Measurements from ENCODE around the gene TEAD4.

The TEAD4 gene

DNA sequence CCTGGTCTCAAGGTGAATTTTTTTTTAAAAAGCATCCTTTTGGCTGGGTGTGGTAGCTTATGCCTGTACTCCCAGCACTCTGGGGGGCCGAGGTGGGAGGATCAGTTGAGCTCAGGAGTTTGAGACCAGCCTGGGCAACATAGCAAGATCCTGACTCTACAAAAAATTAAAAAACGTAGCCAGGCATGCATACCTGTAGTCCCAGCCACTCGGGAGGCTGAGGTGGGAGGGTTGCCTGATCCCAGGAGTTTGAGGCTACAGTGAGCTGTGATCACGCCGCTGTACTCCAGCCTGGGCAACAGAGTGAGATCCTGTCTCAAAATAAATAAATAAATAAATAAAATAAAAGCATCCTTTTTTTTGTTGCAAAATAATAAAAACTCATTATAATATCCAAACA lies 130.4 kb downstream of the TEAD4 start:
- H3K79me2 ChIP-seq (ENCODE audit: insufficient read depth, low read depth): no peaks in the 10 kb centered on the region
- TF ChIP-seq, protein P1, sequence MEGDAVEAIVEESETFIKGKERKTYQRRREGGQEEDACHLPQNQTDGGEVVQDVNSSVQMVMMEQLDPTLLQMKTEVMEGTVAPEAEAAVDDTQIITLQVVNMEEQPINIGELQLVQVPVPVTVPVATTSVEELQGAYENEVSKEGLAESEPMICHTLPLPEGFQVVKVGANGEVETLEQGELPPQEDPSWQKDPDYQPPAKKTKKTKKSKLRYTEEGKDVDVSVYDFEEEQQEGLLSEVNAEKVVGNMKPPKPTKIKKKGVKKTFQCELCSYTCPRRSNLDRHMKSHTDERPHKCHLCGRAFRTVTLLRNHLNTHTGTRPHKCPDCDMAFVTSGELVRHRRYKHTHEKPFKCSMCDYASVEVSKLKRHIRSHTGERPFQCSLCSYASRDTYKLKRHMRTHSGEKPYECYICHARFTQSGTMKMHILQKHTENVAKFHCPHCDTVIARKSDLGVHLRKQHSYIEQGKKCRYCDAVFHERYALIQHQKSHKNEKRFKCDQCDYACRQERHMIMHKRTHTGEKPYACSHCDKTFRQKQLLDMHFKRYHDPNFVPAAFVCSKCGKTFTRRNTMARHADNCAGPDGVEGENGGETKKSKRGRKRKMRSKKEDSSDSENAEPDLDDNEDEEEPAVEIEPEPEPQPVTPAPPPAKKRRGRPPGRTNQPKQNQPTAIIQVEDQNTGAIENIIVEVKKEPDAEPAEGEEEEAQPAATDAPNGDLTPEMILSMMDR (conservative IDR thresholded peaks at IDR 0.05; ENCODE audit: low read depth, low read length): no peak
- H3K27me3 ChIP-seq (ENCODE audit: insufficient read depth, low read depth): no peaks in the 10 kb centered on the region
- no peak overlapping the region for H3K4me2 ChIP-seq
- no peaks in the 10 kb centered on the region for H4K20me1 ChIP-seq (ENCODE audit: insufficient read depth)
- H2AFZ ChIP-seq (ENCODE audit: low read depth): no peak overlapping the region
- H3K4me3 ChIP-seq (IDR thresholded peaks at IDR 0.05; ENCODE audit: insufficient read depth, low read depth, low read length): no peak overlapping the region
- no peak overlapping the region for H3K9ac ChIP-seq
- no peaks in the 10 kb centered on the region for H3K4me1 ChIP-seq (ENCODE audit: low read depth, poor library complexity, severe bottlenecking)
- no peaks in the 10 kb centered on the region for H3K36me3 ChIP-seq (ENCODE audit: insufficient read depth)
- no peak overlapping the region for H3K27ac ChIP-seq

Measured in KMS-11 (cell line).